Dendritic cell treated with granulocyte-macrophage colony-stimulating factor and Interleukin-4, amounts not matched to agents 40 ng/mL and 50 ng/mL, for 4 days (primary cell): ENCODE measurements around the gene ACCS.

Experiments used
- H3K27ac Mint-ChIP-seq: one replicate; pipeline ENCODE4 v1.8.0; 2022; ENCODE audit warnings: mild to moderate bottlenecking, mixed read lengths
- H3K27me3 Mint-ChIP-seq: one replicate; pipeline ENCODE4 v1.8.0; 2022; ENCODE audit warnings: mild to moderate bottlenecking, mixed read lengths
- H3K36me3 Mint-ChIP-seq: one replicate; pipeline ENCODE4 v1.8.0; 2022; ENCODE audit warnings: low read depth, mixed read lengths
- H3K4me1 Mint-ChIP-seq: one replicate; pipeline ENCODE4 v1.8.0; 2022; ENCODE audit warnings: low read depth, mixed read lengths
- H3K4me3 Mint-ChIP-seq: one replicate; pipeline ENCODE4 v1.8.0; 2022; ENCODE audit warnings: mild to moderate bottlenecking, moderate library complexity, mixed read lengths
- H3K9me3 Mint-ChIP-seq: one replicate; pipeline ENCODE4 v1.8.0; 2022; ENCODE audit warnings: mixed read lengths
- intact Hi-C: fragments of 100-400 bp; cut with micrococcal nuclease; formaldehyde crosslinking; loops from one replicate; pipeline ENCODE4 v1.15.0; 2022

The ACCS gene

DNA sequence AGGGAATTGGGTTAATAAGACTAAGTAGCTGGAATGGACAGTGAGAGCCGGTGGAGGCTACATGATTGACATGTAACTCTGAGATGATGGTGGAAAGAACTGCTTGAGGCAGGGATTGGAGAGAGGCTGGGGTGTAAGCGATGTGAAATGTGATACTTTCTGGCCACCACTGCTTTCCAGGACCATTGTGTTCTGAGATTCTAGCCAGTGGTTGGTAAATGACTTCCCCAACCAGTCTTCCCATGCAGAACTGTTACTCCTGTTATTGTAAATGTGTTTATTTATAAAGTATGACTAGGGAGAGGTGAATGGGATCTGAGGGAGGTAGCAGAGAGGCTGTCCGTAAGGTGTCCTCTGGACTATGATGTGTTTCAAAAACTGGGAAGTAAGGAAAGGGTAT is 47.5 kb downstream of the ACCS start:
- intact Hi-C loops, result no loop called here
- Mint-ChIP-seq H3K27ac (no peak overlapping the region), H3K9me3 (no peaks in the 10 kb centered on the region), H3K27me3 (no peaks in the 10 kb centered on the region), H3K4me1 (peaks cover 20% of the 10 kb centered on the region), H3K36me3 (peaks cover 64% of the 10 kb centered on the region), H3K4me3 (no peak overlapping the region)

DNA sequence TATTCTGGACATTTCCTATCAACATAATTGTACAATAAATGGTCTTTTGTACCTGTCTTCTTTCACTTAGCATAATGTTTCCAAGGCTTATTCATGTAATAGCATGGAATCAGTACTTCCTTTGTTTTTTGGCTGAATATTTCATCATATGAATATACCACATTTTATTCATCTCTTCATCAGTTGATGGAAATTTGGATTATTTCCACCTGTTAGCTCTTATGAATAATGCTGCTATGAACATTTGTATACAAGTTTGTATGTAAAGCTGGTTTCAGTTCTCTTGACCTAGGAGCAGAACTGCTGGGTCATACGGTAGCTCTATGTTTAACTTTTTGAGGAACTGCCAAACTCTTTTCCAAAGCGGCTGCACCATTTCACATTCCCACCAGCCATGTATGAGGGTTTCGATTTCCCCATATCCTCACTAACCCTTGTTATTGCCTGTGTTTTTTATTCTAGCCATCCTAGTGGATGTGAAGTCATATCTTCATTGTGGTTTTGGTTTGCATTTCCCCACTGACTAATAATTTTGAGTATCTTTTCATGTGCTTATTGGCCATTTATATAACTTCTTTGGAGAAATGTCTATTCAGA is 50.3 kb downstream of the ACCS start:
- intact Hi-C loops, result no loop called here

DNA sequence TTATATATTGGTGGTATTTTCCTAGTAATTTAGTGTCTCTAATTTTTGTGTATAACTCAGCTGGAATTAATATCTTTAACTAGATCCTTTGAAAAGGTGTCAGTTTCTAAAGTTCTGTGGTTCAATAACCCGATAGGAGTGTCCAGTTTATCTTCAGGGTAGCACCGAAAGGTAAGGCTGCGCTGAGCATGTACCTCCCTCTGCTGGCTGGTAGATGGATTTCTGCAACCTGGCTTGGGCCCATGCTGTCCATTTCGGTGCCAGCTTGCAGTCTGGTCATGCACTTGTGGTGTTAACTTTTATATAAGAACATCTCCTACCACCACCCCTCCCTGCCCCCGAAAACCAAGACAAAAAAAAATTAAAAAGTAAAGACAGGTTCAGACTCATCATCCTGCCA is 54.1 kb downstream of the ACCS start:
- H3K27me3 Mint-ChIP-seq, result no peaks in the 10 kb centered on the region
- no peak overlapping the region for H3K27ac Mint-ChIP-seq
- H3K9me3 Mint-ChIP-seq, result no peaks in the 10 kb centered on the region
- intact Hi-C loops, result no loop called here
- H3K4me3 Mint-ChIP-seq, result no peak overlapping the region
- peaks cover 24% of the 10 kb centered on the region for H3K4me1 Mint-ChIP-seq
- H3K36me3 Mint-ChIP-seq, result peaks cover 54% of the 10 kb centered on the region

More for the DNA sequence above, 50.3 kb downstream of the ACCS start:
- no peak overlapping the region for H3K27ac Mint-ChIP-seq
- no peaks in the 10 kb centered on the region for H3K9me3 Mint-ChIP-seq
- no peak overlapping the region for H3K4me3 Mint-ChIP-seq
- H3K27me3 Mint-ChIP-seq, result no peaks in the 10 kb centered on the region
- peaks cover 64% of the 10 kb centered on the region for H3K36me3 Mint-ChIP-seq
- H3K4me1 Mint-ChIP-seq, result peaks cover 13% of the 10 kb centered on the region

DNA sequence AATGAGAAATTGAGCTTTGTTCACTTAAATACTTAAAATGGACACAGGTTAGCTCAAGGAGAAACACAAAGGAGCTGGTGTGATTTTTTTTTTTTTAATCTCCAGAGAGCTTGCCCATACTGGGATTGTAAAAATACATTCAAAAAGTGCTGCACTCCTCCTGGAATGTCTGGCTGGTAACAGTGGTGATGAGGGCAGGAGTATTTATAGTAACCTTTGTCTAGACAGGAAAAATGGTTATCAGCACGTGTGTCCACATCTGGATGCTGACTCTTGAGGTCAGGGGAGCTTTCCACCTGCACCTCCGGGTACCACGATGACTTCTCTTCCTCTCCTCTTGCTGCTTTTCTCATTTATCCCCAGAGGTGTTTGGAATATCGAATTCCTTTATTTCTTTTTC is 59.5 kb downstream of the ACCS start:
- peaks cover 12% of the 10 kb centered on the region for H3K4me1 Mint-ChIP-seq
- peaks cover 87% of the 10 kb centered on the region for H3K36me3 Mint-ChIP-seq
- no peak overlapping the region for H3K4me3 Mint-ChIP-seq
- no peak overlapping the region for H3K27ac Mint-ChIP-seq
- intact Hi-C loops, result no loop called here
- no peaks in the 10 kb centered on the region for H3K27me3 Mint-ChIP-seq
- H3K9me3 Mint-ChIP-seq, result no peaks in the 10 kb centered on the region

DNA sequence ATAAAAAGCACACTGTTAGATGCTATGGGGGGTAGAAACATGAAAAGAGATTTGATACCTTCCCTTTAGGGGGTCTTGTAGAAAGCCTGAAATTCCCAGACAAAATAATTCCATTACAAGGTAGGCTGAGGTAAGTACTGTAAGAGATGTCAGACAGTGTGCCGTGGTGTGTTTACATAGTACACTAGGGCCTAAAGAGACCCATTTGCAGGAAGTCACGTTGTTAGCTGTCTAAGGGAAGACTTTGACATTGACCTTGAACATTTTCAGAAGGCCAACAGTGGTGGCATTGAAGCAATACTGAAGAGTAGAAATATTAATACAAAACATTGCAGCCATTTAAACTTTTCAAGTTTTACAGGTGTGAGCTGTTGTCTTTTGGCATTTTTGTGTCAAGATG is 60.2 kb downstream of the ACCS start:
- Mint-ChIP-seq H3K27me3 (no peaks in the 10 kb centered on the region), H3K27ac (no peak overlapping the region), H3K36me3 (peaks cover 87% of the 10 kb centered on the region), H3K4me3 (no peak overlapping the region), H3K4me1 (peaks cover 12% of the 10 kb centered on the region), H3K9me3 (no peaks in the 10 kb centered on the region)
- intact Hi-C loops, result no loop called here

DNA sequence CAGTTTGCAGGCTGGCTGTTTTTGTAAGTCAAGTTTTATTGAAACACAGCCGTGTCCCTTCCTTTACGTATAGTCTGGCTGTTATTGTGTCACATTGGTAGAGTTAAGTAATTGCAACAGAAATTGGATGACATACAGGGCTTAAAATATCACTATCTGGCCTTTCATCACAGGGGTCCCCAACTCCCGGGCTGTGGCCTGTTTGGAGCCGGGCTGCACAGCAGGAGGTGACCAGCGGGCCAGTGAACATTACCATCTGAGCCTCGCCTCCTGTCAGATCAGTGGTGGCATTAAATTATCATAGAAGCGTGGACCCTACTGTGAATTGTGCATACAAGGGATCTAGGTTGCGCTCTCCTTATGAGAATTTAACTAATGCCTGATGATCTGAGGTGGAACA is 61.1 kb downstream of the ACCS start:
- Mint-ChIP-seq H3K27ac (no peak overlapping the region), H3K27me3 (no peaks in the 10 kb centered on the region), H3K36me3 (peaks cover 83% of the 10 kb centered on the region), H3K4me3 (no peak overlapping the region), H3K9me3 (no peaks in the 10 kb centered on the region), H3K4me1 (peaks cover 5% of the 10 kb centered on the region)
- intact Hi-C loops, result no loop called here

DNA sequence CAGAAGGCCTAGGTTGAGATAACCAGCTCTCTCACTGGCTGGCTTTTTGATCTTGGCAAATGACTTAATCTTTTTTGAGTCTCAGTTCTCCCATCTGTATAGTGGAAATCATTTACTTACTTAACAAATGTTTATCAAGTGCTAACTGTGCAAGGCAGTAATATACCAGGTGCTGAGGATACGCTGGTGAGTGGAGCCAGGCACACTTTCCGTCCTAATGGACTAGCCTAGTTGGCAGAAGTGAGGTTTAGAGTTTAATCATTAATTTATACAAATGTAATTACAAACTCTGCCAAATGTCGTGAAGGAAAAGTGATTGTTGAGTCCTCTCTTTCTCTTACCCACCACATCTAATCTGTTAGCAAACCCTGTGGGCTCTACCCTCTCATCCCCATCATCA is 62.7 kb downstream of the ACCS start:
- Mint-ChIP-seq H3K27ac (no peak overlapping the region), H3K9me3 (no peaks in the 10 kb centered on the region), H3K27me3 (no peaks in the 10 kb centered on the region), H3K4me3 (no peak overlapping the region), H3K36me3 (peaks cover 91% of the 10 kb centered on the region), H3K4me1 (no peaks in the 10 kb centered on the region)
- intact Hi-C loops, result no loop called here

DNA sequence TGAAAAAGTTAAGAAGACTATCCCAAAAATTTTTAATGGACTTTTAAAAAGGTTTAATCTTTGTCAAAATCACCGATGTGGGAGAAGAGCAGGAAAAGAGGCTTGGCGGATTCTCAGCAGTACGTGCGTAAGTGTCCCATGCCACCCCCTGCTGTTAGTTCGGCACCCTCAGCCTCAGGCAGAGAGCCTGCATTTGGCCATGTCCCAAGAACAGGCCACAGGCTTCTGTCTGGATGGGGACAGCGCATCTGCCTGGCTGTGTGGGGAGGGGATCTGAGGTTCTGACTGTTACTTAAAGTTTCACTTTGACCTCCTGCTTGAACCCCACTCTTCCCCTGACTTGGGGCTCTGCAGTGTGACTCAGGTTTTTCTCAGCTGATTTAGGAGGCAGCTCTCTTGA is 64.7 kb downstream of the ACCS start:
- Mint-ChIP-seq H3K9me3 (no peaks in the 10 kb centered on the region), H3K36me3 (peaks cover 81% of the 10 kb centered on the region), H3K4me3 (no peak overlapping the region), H3K27me3 (no peaks in the 10 kb centered on the region), H3K4me1 (no peaks in the 10 kb centered on the region), H3K27ac (no peak overlapping the region)
- intact Hi-C loops, result no loop called here

DNA sequence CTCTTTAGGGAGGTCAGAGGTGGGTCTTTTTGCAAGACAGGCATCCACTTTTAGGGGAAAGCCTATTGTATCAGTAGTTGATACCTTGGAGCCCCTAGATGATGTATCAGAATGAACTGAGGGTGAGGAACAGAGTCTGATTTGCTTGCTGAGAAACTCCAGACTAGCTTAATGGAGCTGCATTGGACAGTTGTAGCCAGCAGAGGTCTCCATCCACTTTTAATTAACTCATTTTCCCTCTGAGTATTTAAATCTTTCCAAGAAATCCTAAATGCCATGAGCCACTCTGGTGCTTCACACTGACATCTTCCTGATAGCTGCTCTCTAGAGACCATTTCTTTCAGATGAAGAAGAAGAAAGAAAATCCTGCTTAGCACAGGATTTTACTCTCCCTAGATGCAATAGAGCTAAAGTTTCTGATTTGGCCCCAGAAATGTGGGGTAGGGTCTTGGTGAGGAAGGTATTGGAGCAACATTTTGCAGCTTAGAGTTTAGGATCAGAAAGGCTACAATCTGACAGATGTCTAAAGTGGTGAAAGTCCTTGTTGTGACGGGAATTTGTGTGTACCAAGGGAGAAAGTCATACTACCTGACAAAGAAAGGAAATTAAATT is 67.4 kb downstream of the ACCS start:
- Mint-ChIP-seq H3K27me3 (no peaks in the 10 kb centered on the region), H3K36me3 (peaks cover 76% of the 10 kb centered on the region), H3K4me1 (no peaks in the 10 kb centered on the region), H3K27ac (no peak overlapping the region), H3K9me3 (no peaks in the 10 kb centered on the region), H3K4me3 (no peak overlapping the region)
- intact Hi-C loops, result no loop called here
